K562 (cell line): ENCODE data around the gene C14orf180.

ENCODE experiments used
- GABPA ChIP-seq: fragments of 200-800 bp; sonication (Bioruptor generic); conservative IDR thresholded peaks from 2 replicates; pipeline ENCODE4 v1.6.1; 2016; ENCODE audit warnings: low read depth, missing genetic modification characterization, missing compliant biosample characterization
- RAD21 ChIP-seq, 2 experiments: fragments of 250-450 bp in 1 of 2; fragments of 450-650 bp in 1 of 2; sonication (Bioruptor Pico) in 1 of 2; formaldehyde crosslinking in 1 of 2; IDR thresholded peaks in 1 of 2; conservative IDR thresholded peaks in 1 of 2; 2 replicates each; pipeline versions ENCODE4 v1.4.0 to v1.8.0; 2020 to 2022; ENCODE audit warnings: mild to moderate bottlenecking in 2 of 2, moderate library complexity in 1 of 2
- ZNF263 ChIP-seq: sonication (generic); formaldehyde crosslinking; IDR thresholded peaks from 2 replicates; pipeline ENCODE4 v1.8.0; 2022; ENCODE audit warnings: mild to moderate bottlenecking, missing genetic modification reagents, borderline replicate concordance
- ZNF780A ChIP-seq: fragments of 250-450 bp; sonication (Bioruptor Pico); IDR thresholded peaks from 2 replicates; pipeline ENCODE4 v1.5.0; 2021; ENCODE audit warnings: mild to moderate bottlenecking
- ZNF79 ChIP-seq: fragments of 250-450 bp; sonication (Bioruptor Pico); IDR thresholded peaks from 2 replicates; pipeline ENCODE4 v1.4.0; 2020; ENCODE audit warnings: low read depth, mild to moderate bottlenecking, moderate library complexity
- TF ChIP-seq, protein P1 (sequence below), 3 experiments: IDR thresholded peaks in 2 of 3; conservative IDR thresholded peaks in 1 of 3; 2 replicates each; pipeline ENCODE4 v1.5.1; 2011 to 2012; ENCODE audit warnings: low read length in 3 of 3, mild to moderate bottlenecking in 3 of 3, control low read depth in 2 of 3, improper control_type of control experiment in 1 of 3, inconsistent platforms in 1 of 3, low read depth in 1 of 3, mixed read lengths in 1 of 3, moderate library complexity in 1 of 3; ENCODE audit not compliant: insufficient read depth in 2 of 3
- TF ChIP-seq, protein P2 (sequence below): fragments of 450-650 bp; conservative IDR thresholded peaks from 2 replicates; pipeline ENCODE4 v1.6.1; 2016; ENCODE audit warnings: missing genetic modification characterization, low read depth, mild to moderate bottlenecking, control low read depth, missing compliant biosample characterization

DNA sequence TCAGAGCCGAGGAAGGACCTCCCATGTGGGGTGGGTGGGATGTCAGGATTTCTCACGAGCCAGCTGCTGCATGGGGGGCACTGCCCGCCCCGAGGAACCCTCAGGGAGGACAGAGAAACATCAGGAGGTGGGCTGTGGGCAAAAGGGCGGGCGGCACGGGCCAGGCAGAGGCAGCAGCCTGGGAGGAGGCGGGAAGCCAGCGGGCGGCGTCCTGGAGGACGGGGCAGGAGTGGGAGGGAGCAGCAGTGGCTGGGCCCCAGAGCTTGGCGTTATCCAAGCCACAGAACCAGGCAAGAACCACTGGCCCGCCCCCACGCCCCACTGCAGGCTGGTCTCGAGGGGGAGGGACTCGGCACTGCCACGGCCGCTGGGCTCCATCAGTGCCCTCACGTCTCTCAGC, 2.4 kb downstream of the C14orf180 start:
- TF ChIP-seq, protein P1, sequence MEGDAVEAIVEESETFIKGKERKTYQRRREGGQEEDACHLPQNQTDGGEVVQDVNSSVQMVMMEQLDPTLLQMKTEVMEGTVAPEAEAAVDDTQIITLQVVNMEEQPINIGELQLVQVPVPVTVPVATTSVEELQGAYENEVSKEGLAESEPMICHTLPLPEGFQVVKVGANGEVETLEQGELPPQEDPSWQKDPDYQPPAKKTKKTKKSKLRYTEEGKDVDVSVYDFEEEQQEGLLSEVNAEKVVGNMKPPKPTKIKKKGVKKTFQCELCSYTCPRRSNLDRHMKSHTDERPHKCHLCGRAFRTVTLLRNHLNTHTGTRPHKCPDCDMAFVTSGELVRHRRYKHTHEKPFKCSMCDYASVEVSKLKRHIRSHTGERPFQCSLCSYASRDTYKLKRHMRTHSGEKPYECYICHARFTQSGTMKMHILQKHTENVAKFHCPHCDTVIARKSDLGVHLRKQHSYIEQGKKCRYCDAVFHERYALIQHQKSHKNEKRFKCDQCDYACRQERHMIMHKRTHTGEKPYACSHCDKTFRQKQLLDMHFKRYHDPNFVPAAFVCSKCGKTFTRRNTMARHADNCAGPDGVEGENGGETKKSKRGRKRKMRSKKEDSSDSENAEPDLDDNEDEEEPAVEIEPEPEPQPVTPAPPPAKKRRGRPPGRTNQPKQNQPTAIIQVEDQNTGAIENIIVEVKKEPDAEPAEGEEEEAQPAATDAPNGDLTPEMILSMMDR (IDR thresholded peaks at IDR 0.05 in 2 of 3, conservative IDR thresholded peaks at IDR 0.05 in 1 of 3; ENCODE audit: insufficient read depth in 2 of 3, low read depth in 1 of 3, low read length in 3 of 3), result no peak
- no peak for TF ChIP-seq GABPA (tag)
- no peak for TF ChIP-seq ZNF780A
- TF ChIP-seq ZNF263 (CRISPR knock-in tag), result no peak
- TF ChIP-seq ZNF79 (CRISPR knock-in tag), result no peak
- TF ChIP-seq RAD21 (CRISPR knock-in tag; conservative IDR thresholded peaks at IDR 0.05 in 1 of 2, IDR thresholded peaks at IDR 0.05 in 1 of 2), result no peak
- TF ChIP-seq, protein P2, sequence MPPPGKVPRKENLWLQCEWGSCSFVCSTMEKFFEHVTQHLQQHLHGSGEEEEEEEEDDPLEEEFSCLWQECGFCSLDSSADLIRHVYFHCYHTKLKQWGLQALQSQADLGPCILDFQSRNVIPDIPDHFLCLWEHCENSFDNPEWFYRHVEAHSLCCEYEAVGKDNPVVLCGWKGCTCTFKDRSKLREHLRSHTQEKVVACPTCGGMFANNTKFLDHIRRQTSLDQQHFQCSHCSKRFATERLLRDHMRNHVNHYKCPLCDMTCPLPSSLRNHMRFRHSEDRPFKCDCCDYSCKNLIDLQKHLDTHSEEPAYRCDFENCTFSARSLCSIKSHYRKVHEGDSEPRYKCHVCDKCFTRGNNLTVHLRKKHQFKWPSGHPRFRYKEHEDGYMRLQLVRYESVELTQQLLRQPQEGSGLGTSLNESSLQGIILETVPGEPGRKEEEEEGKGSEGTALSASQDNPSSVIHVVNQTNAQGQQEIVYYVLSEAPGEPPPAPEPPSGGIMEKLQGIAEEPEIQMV, result no peak
